Left ventricle myocardium inferior (tissue), 1 donor: Measurements from ENCODE around the gene ESRRA. TPM values are rescaled to one million over a fixed set of nuclear protein-coding genes. Genes with fewer than 3 reads are reported as not detected.

Source experiments
- DNase-seq: peaks from one replicate; pipeline ENCODE4 v3.0.0-alpha.2; 2020
- H3K27ac ChIP-seq: fragments of 200-600 bp; replicated peaks from 2 replicates; pipeline ENCODE4 v1.8.0; 2021
- H3K27me3 ChIP-seq: fragments of 200-600 bp; 2 replicates; pipeline ENCODE4 v1.8.0; 2021; ENCODE audit warnings: low read depth
- H3K36me3 ChIP-seq: fragments of 200-600 bp; 2 replicates; pipeline ENCODE4 v1.8.0; 2021
- H3K4me1 ChIP-seq: fragments of 200-600 bp; 2 replicates; pipeline ENCODE4 v1.8.0; 2021
- H3K4me3 ChIP-seq: fragments of 200-600 bp; 2 replicates; pipeline ENCODE4 v1.8.0; 2021; ENCODE audit warnings: mild to moderate bottlenecking, moderate library complexity
- H3K9me3 ChIP-seq: fragments of 200-600 bp; replicated peaks from 2 replicates; pipeline ENCODE4 v1.8.0; 2021
- CTCF ChIP-seq: fragments of 200-600 bp; IDR thresholded peaks from 2 replicates; pipeline ENCODE4 v1.8.0; 2021; ENCODE audit warnings: antibody characterized with exemption, mild to moderate bottlenecking, borderline replicate concordance
- intact Hi-C: fragments of 100-400 bp; cut with micrococcal nuclease; formaldehyde crosslinking; loops from one replicate; pipeline ENCODE4 v1.11.0; 2022
- total RNA-seq: library from RNA; stranded (reverse); fragmentation: NEBNext Ultra II Directional; extraction: Animal tissue kit (Norgen Biotek cat#: 25700); gene quantifications from one replicate; pipeline ENCODE4 v1.2.1, GENCODE V29; 2021
- donor health status: DM: no; HTN: yes; CAD: no; lungs with severe emphysema.

The ESRRA gene
- total RNA-seq, 1 donor from 2014 or later = 213 TPM

DNA sequence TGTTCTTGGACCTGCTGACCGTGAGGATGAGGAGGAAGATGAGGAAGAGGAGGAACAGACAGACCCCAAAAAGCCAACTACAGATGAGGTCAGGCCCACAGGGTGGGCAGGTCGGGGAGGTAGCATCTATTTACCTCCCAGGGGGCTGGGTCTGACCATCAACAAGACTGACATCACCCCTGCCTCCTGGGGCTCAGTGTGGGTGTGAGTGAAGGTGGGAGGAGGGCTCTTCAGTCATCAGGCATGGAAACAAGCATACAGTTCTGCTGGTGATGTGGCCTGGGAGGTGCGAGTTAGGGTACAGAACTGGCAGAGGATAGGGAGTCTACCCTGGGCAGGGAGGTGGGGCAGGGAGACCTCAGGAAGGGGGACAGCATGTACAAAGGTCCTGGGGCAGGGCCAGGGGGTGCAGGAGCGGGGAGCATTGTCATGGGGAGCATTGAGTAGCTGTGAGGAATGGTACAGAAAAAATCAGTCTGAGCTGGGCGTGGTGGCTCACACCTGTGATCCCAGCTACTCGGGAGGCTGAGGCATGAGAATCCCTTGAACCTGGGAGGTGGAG lies 45.1 kb upstream of the ESRRA start:
- no peak overlapping the region for H3K4me3 ChIP-seq
- no peak overlapping the region for H3K27ac ChIP-seq
- H3K36me3 ChIP-seq = peaks cover 90% of the 10 kb centered on the region
- no peaks in the 10 kb centered on the region for H3K27me3 ChIP-seq
- intact Hi-C loops = no loop called here
- no peaks in the 10 kb centered on the region for H3K9me3 ChIP-seq
- TF ChIP-seq CTCF = no peak
- H3K4me1 ChIP-seq = no peaks in the 10 kb centered on the region
- DNase-seq = no peak

DNA sequence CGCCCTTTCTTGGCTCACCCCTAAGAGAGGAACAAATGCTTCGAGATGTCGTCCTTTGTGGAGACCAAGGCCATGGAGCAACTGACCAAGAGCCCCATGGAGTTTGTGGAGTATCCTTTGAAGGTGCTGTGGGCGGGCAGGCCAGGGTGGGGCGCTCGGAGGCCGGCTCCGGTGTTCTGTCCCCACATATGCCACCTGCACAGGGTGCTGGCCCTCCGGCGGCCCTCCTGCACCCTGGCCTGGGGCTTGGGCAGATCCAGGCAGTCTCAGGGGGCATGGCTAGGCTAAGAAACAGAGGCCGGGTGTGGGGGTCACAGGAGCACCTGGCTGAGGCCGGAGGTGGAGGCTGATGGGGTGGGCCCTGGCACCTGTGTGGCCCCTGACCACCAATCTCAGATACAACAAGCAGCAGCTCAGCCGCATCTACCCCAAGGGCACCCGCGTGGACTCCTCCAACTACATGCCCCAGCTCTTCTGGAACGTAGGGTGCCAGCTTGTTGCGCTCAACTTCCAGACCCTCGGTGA lies 43.7 kb upstream of the ESRRA start:
- Histone ChIP-seq H3K27me3 (no peaks in the 10 kb centered on the region), H3K4me1 (peaks cover 2% of the 10 kb centered on the region), H3K4me3 (no peak overlapping the region), H3K27ac (no peak overlapping the region), H3K36me3 (peaks cover 89% of the 10 kb centered on the region), H3K9me3 (no peaks in the 10 kb centered on the region)
- intact Hi-C loops = no loop called here
- no peak for TF ChIP-seq CTCF
- DNase-seq = no peak

- H3K36me3 ChIP-seq = peaks cover 84% of the 10 kb centered on the region
- no peak for DNase-seq
These were observed 42.9 kb upstream of the ESRRA start for GRCh38 chr11:64262271-64263002.

GRCh38 chr11:64263021-64263946 lies 42.0 kb upstream of the ESRRA start:
- TF ChIP-seq CTCF = no peak
- H3K27me3 ChIP-seq = no peaks in the 10 kb centered on the region
- no peak for DNase-seq
- H3K36me3 ChIP-seq = peaks cover 76% of the 10 kb centered on the region
- no peak overlapping the region for H3K4me3 ChIP-seq
- no peaks in the 10 kb centered on the region for H3K9me3 ChIP-seq
- intact Hi-C loops = no loop called here
- H3K4me1 ChIP-seq = peaks cover 19% of the 10 kb centered on the region
- H3K27ac ChIP-seq = no peak overlapping the region

More at GRCh38 chr11:64262271-64263002, 42.9 kb upstream of the ESRRA start:
- no peaks in the 10 kb centered on the region for H3K9me3 ChIP-seq
- H3K4me3 ChIP-seq = no peak overlapping the region
- no peaks in the 10 kb centered on the region for H3K27me3 ChIP-seq
- intact Hi-C loops = no loop called here
- H3K4me1 ChIP-seq = peaks cover 10% of the 10 kb centered on the region
- no peak overlapping the region for H3K27ac ChIP-seq
- TF ChIP-seq CTCF = no peak

- H3K4me3 ChIP-seq = no peak overlapping the region
- no peaks in the 10 kb centered on the region for H3K9me3 ChIP-seq
- peaks cover 25% of the 10 kb centered on the region for H3K4me1 ChIP-seq
- TF ChIP-seq CTCF = no peak
- peaks cover 69% of the 10 kb centered on the region for H3K36me3 ChIP-seq
- intact Hi-C loops = no loop called here
- no peak overlapping the region for H3K27ac ChIP-seq
- H3K27me3 ChIP-seq = no peaks in the 10 kb centered on the region
- no peak for DNase-seq
These were observed 41.4 kb upstream of the ESRRA start for GRCh38 chr11:64263947-64264317.
